CD4-positive, CD25-positive, alpha-beta regulatory T cell (primary cell): ENCODE results near the gene KCNC1. TPM values are rescaled to one million over a fixed set of nuclear protein-coding genes. Genes with fewer than 3 reads are reported as not detected.

Source experiments
- ATAC-seq, 2 donors: fragments of 150-1000 bp; cut with Tn5 transposase; one replicate each; pipeline ENCODE4 v1.10.0; 2021; ENCODE audit warnings: low read depth in 2 of 2, moderate number of reproducible peaks in 2 of 2, moderate library complexity in 1 of 2
- DNase-seq, 3 donors: peaks; one replicate each; pipeline versions ENCODE4 v3.0.0 to v3.0.0-alpha.2; 2012 to 2022; ENCODE audit warnings: mixed read lengths in 1 of 3
- H3K27ac ChIP-seq: one replicate; pipeline ENCODE4 v1.7.0; 2013; ENCODE audit warnings: mild to moderate bottlenecking, low read length; ENCODE audit not compliant: insufficient read depth, poor library complexity, severe bottlenecking
- H3K27me3 ChIP-seq: one replicate; pipeline ENCODE4 v1.7.0; 2013; ENCODE audit warnings: low read length; ENCODE audit not compliant: control insufficient read depth, insufficient read depth
- H3K36me3 ChIP-seq: one replicate; pipeline ENCODE4 v1.7.0; 2013; ENCODE audit warnings: mild to moderate bottlenecking, low read length, moderate library complexity; ENCODE audit not compliant: control insufficient read depth, insufficient read depth
- H3K4me1 ChIP-seq: 2 replicates; pipeline ENCODE4 v1.7.0; 2013; ENCODE audit warnings: mild to moderate bottlenecking, low read length; ENCODE audit not compliant: insufficient read depth, control insufficient read depth, poor library complexity, severe bottlenecking
- H3K4me3 ChIP-seq: one replicate; pipeline ENCODE4 v1.7.0; 2013; ENCODE audit warnings: low read depth, mild to moderate bottlenecking, low read length, moderate library complexity
- H3K9me3 ChIP-seq, 2 experiments: 1 replicate in 1 of 2; 2 replicates in 1 of 2; pipeline ENCODE4 v1.7.0; 2013; ENCODE audit warnings: low read length in 2 of 2, mild to moderate bottlenecking in 1 of 2, moderate library complexity in 1 of 2; ENCODE audit not compliant: control insufficient read depth in 2 of 2
- H3K27ac Mint-ChIP-seq, 3 donors: one replicate each; pipeline ENCODE4 v1.8.0; 2020 to 2022; ENCODE audit warnings: mild to moderate bottlenecking in 3 of 3, mixed read lengths in 3 of 3, moderate library complexity in 2 of 3
- H3K27me3 Mint-ChIP-seq: one replicate; pipeline ENCODE4 v1.8.0; 2022; ENCODE audit warnings: mild to moderate bottlenecking, mixed read lengths
- H3K36me3 Mint-ChIP-seq: one replicate; pipeline ENCODE4 v1.8.0; 2020; ENCODE audit warnings: mixed read lengths
- H3K4me1 Mint-ChIP-seq, 4 donors: one replicate each; pipeline ENCODE4 v1.8.0; 2020 to 2022; ENCODE audit warnings: mixed read lengths in 4 of 4, mild to moderate bottlenecking in 1 of 4
- H3K4me3 Mint-ChIP-seq, 4 donors: one replicate each; pipeline ENCODE4 v1.8.0; 2020 to 2022; ENCODE audit warnings: mild to moderate bottlenecking in 4 of 4, mixed read lengths in 4 of 4, moderate library complexity in 3 of 4
- H3K9me3 Mint-ChIP-seq, 7 donors: one replicate each; pipeline ENCODE4 v1.8.0; 2020 to 2022; ENCODE audit warnings: mixed read lengths in 7 of 7, mild to moderate bottlenecking in 3 of 7, moderate library complexity in 2 of 7
- polyA plus RNA-seq, 4 donors: library from polyadenylated mRNA; unstranded; fragments of 300-500 nt; fragmentation: Illumina TruSeq; gene quantifications; one replicate each; pipeline ENCODE4 v1.2.3, GENCODE V29; 2021
- total RNA-seq: library from RNA; stranded (reverse); gene quantifications from one replicate; pipeline ENCODE4 v1.2.3, GENCODE V29; 2022

The KCNC1 gene
- total and polyA plus RNA-seq, 5 donors from 2014 or later: 0.22 to 1.2 (median 0.47) TPM; not detected in 2

DNA sequence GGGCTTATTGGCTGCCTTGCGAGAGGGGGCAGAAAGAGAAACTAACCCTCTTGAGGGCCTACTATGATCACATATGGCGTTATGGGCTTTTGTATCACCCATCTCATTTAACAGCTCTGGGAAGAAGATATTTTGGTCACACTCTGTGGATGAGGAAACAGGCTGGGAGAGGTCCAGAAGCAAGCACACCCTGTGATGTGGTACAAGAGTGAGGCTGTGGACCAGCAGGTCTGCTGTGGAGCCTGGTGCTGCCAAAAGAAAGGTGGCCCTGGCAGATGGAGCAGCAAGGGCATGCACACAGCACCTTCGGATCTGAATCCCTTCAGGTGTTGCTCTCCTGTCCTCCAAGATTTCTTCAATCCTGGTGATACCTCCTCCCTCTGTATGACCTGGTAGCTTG, 64.1 kb downstream of the KCNC1 start:
- Histone ChIP-seq H3K27ac (no peak overlapping the region), H3K4me3 (no peak overlapping the region), H3K36me3 (no peaks in the 10 kb centered on the region), H3K4me1 (no peaks in the 10 kb centered on the region), H3K9me3 (no peaks in the 10 kb centered on the region), H3K27me3 (no peaks in the 10 kb centered on the region)
- Mint-ChIP-seq H3K27ac (peak overlapping the region in 2 of 3 donors; percentile 14 to 45), H3K4me3 (no peak overlapping the region), H3K9me3 (no peaks in the 10 kb centered on the region), H3K36me3 (peaks cover 10% of the 10 kb centered on the region), H3K27me3 (no peaks in the 10 kb centered on the region), H3K4me1 (peaks cover 0 to 4% (median 0%) of the 10 kb centered on the region in 4 donors)
- no peak for DNase-seq
- no peak for ATAC-seq

DNA sequence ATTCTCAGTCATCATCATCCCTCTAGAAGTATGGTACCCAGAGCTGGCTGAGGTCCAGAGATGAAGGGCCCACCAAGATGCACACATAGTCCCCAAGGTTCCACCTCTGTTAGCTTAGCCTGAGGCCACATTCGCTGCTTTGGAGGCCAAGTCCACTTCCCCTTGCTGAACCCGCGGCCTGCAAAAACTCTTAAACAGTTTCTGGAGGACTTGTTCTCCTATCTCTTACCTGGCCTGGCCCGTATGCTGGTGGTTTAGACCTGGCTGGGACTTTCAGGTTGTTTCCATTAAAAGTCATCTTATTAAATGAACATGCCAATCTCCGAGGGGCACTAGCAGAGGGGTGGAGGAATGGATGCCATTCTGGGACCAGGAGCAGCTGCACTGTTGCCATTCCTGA, 64.6 kb downstream of the KCNC1 start:
- H3K36me3 ChIP-seq: no peaks in the 10 kb centered on the region
- no peak overlapping the region for H3K4me3 ChIP-seq
- H3K27me3 Mint-ChIP-seq: no peaks in the 10 kb centered on the region
- peaks cover 10% of the 10 kb centered on the region for H3K36me3 Mint-ChIP-seq
- H3K4me1 Mint-ChIP-seq: peaks cover 0 to 4% (median 0%) of the 10 kb centered on the region in 4 donors
- peak overlapping the region in 1 of 3 donors; percentile 45 for H3K27ac Mint-ChIP-seq
- H3K9me3 ChIP-seq: no peaks in the 10 kb centered on the region
- H3K9me3 Mint-ChIP-seq: no peaks in the 10 kb centered on the region
- no peaks in the 10 kb centered on the region for H3K27me3 ChIP-seq
- ATAC-seq: no peak
- H3K27ac ChIP-seq: no peak overlapping the region
- H3K4me1 ChIP-seq: no peaks in the 10 kb centered on the region
- DNase-seq: no peak
- no peak overlapping the region for H3K4me3 Mint-ChIP-seq

DNA sequence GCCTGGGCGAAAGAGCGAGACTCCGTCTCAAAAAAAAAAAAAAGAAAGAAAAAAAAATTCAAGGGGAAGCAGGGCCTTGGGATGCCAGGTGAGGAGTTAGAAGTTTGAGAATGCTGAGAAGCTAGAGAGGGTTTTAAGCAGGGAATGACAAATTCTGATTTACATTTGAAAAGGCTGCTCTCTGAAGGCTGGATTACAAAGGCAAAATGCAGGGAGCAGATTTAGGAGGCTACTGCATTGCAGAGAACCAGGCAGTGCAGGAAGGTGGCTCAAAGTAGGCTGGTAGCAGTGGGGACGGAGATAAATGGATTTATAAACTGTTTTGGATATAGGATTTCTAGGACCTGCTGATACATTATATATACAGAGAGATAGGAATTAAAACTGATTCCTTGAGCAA, 66.6 kb downstream of the KCNC1 start:
- no peaks in the 10 kb centered on the region for H3K36me3 ChIP-seq
- Mint-ChIP-seq H3K27ac (peak overlapping the region in 1 of 3 donors; percentile 58), H3K36me3 (peaks cover 10% of the 10 kb centered on the region), H3K9me3 (no peaks in the 10 kb centered on the region), H3K4me1 (peaks cover 0 to 5% (median 0%) of the 10 kb centered on the region in 4 donors), H3K27me3 (no peaks in the 10 kb centered on the region), H3K4me3 (no peak overlapping the region)
- H3K27ac ChIP-seq: no peak overlapping the region
- no peaks in the 10 kb centered on the region for H3K27me3 ChIP-seq
- H3K4me1 ChIP-seq: no peaks in the 10 kb centered on the region
- no peak for DNase-seq
- H3K4me3 ChIP-seq: no peak overlapping the region
- no peaks in the 10 kb centered on the region for H3K9me3 ChIP-seq
- no peak for ATAC-seq

DNA sequence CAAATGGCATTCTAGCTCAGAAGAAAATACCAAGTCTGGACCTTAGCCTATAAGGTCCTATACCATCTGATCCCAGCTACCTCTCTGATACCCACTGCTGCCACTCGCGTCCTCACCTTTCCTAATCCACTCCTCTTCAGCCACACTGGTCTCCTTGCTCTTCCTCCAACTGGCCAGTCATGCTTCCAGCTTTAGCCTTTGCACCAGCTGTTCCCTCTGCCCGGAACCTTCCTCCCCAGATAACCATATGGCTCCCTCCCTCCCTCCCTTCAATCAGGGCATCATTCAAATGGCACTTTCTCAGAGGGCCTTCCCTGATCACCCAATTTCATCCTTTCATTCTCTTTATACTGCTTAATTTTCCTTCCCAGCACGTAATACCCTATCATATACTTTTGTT, 67.9 kb downstream of the KCNC1 start:
- DNase-seq: no peak
- Mint-ChIP-seq H3K27ac (no peak overlapping the region), H3K4me3 (no peak overlapping the region), H3K36me3 (peaks cover 19% of the 10 kb centered on the region), H3K4me1 (peaks cover 0 to 5% (median 0%) of the 10 kb centered on the region in 4 donors), H3K9me3 (no peaks in the 10 kb centered on the region), H3K27me3 (no peaks in the 10 kb centered on the region)
- no peaks in the 10 kb centered on the region for H3K9me3 ChIP-seq
- H3K4me3 ChIP-seq: no peak overlapping the region
- H3K27me3 ChIP-seq: no peaks in the 10 kb centered on the region
- H3K36me3 ChIP-seq: no peaks in the 10 kb centered on the region
- H3K27ac ChIP-seq: no peak overlapping the region
- no peak for ATAC-seq
- no peaks in the 10 kb centered on the region for H3K4me1 ChIP-seq

DNA sequence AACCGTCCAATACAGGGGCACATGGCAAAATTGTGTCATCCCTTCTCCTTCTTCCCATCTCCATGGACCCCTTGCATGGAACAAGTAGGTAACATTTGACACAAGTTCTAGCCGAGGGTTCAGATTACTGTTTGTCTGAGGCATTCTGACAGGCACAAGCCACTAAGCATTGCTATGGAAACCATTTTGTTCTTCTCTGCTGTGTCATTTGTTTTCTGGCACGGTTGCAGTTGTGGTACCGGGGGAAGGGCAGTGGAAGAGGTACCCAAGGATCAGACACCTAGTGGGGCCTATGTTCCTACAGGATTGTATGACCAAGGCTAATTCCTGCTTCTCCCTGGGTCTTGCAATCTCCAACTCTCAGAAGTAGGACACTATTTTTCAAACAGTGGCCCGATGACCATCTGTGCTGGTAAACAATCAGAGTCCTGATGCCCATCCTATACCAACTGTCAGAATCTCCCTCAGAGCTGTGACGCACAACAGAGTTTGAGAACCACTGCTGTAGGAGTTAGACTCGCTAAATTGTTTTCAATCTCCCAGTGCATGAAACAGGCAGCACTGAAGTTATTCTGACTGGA, 69.3 kb downstream of the KCNC1 start:
- Histone ChIP-seq H3K27me3 (no peaks in the 10 kb centered on the region), H3K4me3 (no peak overlapping the region), H3K27ac (no peak overlapping the region), H3K4me1 (no peaks in the 10 kb centered on the region), H3K36me3 (no peaks in the 10 kb centered on the region), H3K9me3 (no peaks in the 10 kb centered on the region)
- no peak overlapping the region for H3K4me3 Mint-ChIP-seq
- DNase-seq: no peak
- no peaks in the 10 kb centered on the region for H3K9me3 Mint-ChIP-seq
- H3K27me3 Mint-ChIP-seq: no peaks in the 10 kb centered on the region
- no peak for ATAC-seq
- H3K4me1 Mint-ChIP-seq: peaks cover 0 to 2% (median 0%) of the 10 kb centered on the region in 4 donors
- H3K36me3 Mint-ChIP-seq: peaks cover 24% of the 10 kb centered on the region
- no peak overlapping the region for H3K27ac Mint-ChIP-seq

DNA sequence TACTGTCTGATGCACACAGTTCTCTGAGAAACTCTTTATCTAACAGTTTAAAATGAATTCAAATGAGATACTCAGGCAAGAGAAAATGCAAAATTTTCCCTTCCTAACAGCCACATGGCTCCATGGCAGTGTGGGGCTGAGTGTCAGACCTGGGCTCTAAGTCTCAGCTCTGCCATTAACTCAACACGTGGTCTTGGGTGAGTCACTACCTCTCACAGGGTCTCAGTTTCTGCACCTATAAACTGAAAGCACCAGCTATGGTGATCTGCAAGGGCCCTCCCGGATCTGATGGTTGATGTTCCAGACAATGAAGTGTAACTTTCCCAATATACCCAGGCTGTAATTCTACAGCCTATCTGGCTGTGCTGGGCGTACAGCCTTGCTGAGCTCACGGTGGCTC, 70.5 kb downstream of the KCNC1 start:
- H3K36me3 ChIP-seq: no peaks in the 10 kb centered on the region
- Mint-ChIP-seq H3K4me3 (no peak overlapping the region), H3K27me3 (no peaks in the 10 kb centered on the region), H3K27ac (no peak overlapping the region), H3K36me3 (peaks cover 26% of the 10 kb centered on the region), H3K4me1 (peaks cover 0 to 5% (median under 1%) of the 10 kb centered on the region in 4 donors), H3K9me3 (no peaks in the 10 kb centered on the region)
- no peaks in the 10 kb centered on the region for H3K9me3 ChIP-seq
- no peak for ATAC-seq
- H3K4me1 ChIP-seq: no peaks in the 10 kb centered on the region
- no peak for DNase-seq
- H3K27ac ChIP-seq: no peak overlapping the region
- no peak overlapping the region for H3K4me3 ChIP-seq
- H3K27me3 ChIP-seq: no peaks in the 10 kb centered on the region

DNA sequence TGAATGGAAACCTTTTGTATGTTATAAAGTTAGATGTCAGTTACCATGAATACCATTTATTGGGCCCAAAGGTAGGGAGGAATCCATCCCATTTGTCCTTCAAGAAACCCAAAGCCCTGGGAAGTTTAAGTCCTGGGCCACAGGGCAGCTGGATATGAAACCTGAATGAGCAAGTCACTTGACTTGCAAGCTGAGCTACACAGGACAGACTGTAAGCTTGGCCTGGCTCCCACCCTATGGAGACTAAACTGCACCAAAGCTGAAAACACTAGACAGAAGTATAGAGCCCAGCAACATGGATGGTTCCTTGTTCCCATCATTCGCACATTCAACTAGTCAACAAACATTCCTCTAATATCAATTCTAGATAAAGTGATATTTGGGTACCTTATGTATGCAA, 71.3 kb downstream of the KCNC1 start:
- no peaks in the 10 kb centered on the region for H3K36me3 ChIP-seq
- no peak for DNase-seq
- no peak overlapping the region for H3K4me3 Mint-ChIP-seq
- H3K9me3 Mint-ChIP-seq: no peaks in the 10 kb centered on the region
- H3K27ac ChIP-seq: no peak overlapping the region
- H3K27ac Mint-ChIP-seq: no peak overlapping the region
- no peaks in the 10 kb centered on the region for H3K9me3 ChIP-seq
- H3K4me3 ChIP-seq: no peak overlapping the region
- H3K27me3 ChIP-seq: no peaks in the 10 kb centered on the region
- peaks cover 0 to 5% (median 2%) of the 10 kb centered on the region in 4 donors for H3K4me1 Mint-ChIP-seq
- H3K27me3 Mint-ChIP-seq: no peaks in the 10 kb centered on the region
- H3K4me1 ChIP-seq: no peaks in the 10 kb centered on the region
- H3K36me3 Mint-ChIP-seq: peaks cover 26% of the 10 kb centered on the region
- ATAC-seq: no peak

DNA sequence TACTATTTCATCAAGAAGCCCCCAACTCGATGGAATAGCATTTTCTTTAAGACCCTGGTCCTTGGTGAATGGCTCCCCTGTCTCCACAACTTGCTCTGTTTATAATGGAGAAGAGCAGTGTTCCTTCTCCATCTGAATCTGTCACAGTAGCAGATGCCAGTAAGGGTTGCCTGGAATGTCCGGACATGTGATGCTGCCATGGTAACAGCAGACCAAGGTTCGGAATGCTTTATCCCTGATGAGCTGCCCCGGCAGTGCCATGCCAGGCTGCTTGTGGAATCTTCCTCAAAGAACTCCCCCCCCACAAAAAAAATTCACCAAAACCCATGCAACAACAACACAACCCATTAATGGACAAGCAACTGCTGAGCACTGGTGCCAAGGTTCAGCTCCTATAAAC, 72.5 kb downstream of the KCNC1 start:
- Histone ChIP-seq H3K4me3 (no peak overlapping the region), H3K36me3 (no peaks in the 10 kb centered on the region), H3K9me3 (no peaks in the 10 kb centered on the region), H3K27ac (no peak overlapping the region), H3K4me1 (no peaks in the 10 kb centered on the region), H3K27me3 (no peaks in the 10 kb centered on the region)
- Mint-ChIP-seq H3K9me3 (no peaks in the 10 kb centered on the region), H3K27me3 (no peaks in the 10 kb centered on the region), H3K27ac (no peak overlapping the region), H3K36me3 (peaks cover 26% of the 10 kb centered on the region), H3K4me3 (no peak overlapping the region), H3K4me1 (peaks cover 0 to 5% (median 2%) of the 10 kb centered on the region in 4 donors)
- no peak for ATAC-seq
- DNase-seq: no peak
